Breast epithelium (tissue), 4 donors: ENCODE measurements around the gene SGPL1. TPM values are rescaled to one million over a fixed set of nuclear protein-coding genes. Genes with fewer than 3 reads are reported as not detected.

Experiments used
- DNase-seq, 2 donors: peaks; one replicate each; pipeline ENCODE4 v3.0.0-alpha.2; 2019; ENCODE audit warnings: low spot score in 2 of 2
- H3K27ac ChIP-seq, 2 donors: fragments of 200-600 bp; sonication (generic) in 1 of 2; one replicate each; pipeline ENCODE4 v1.5.1; 2016 to 2019; ENCODE audit warnings: mild to moderate bottlenecking in 1 of 2
- H3K27me3 ChIP-seq, 2 donors: fragments of 200-600 bp; sonication (generic) in 1 of 2; one replicate each; pipeline versions ENCODE4 v1.5.1 to v1.6.0; 2017 to 2019; ENCODE audit warnings: control low read depth in 1 of 2, mild to moderate bottlenecking in 1 of 2
- H3K36me3 ChIP-seq: fragments of 200-600 bp; one replicate; pipeline ENCODE4 v1.5.1; 2019
- H3K4me1 ChIP-seq, 2 donors: fragments of 200-600 bp; sonication (generic); one replicate each; pipeline ENCODE4 v1.5.1; 2016 to 2019; ENCODE audit warnings: control low read depth in 1 of 2
- H3K4me3 ChIP-seq, 3 donors: fragments of 200-600 bp; sonication (generic); 1 replicate in 2 of 3; 2 replicates in 1 of 3; pipeline ENCODE4 v1.5.1; 2016 to 2019; ENCODE audit warnings: mild to moderate bottlenecking in 3 of 3, moderate library complexity in 2 of 3
- H3K9me3 ChIP-seq, 2 donors: fragments of 200-600 bp; sonication (generic) in 1 of 2; one replicate each; pipeline ENCODE4 v1.5.1; 2016 to 2019; ENCODE audit warnings: control low read depth in 1 of 2
- CTCF ChIP-seq, 3 donors: fragments of 450-650 bp; IDR thresholded peaks; one replicate each; pipeline ENCODE4 v1.5.1; 2016 to 2017; ENCODE audit warnings: antibody characterized with exemption in 3 of 3, mild to moderate bottlenecking in 3 of 3, moderate library complexity in 3 of 3
- POLR2A ChIP-seq: fragments of 450-650 bp; IDR thresholded peaks from one replicate; pipeline ENCODE4 v1.6.1; 2016; ENCODE audit warnings: antibody characterized with exemption, mild to moderate bottlenecking, moderate library complexity
- POLR2AphosphoS5 ChIP-seq, 3 donors: sonication (generic); formaldehyde crosslinking; IDR thresholded peaks; one replicate each; pipeline ENCODE4 v1.6.1; 2017; ENCODE audit warnings: antibody characterized with exemption in 3 of 3
- intact Hi-C: fragments of 100-400 bp; cut with DNase I; formaldehyde crosslinking; loops from one replicate; pipeline ENCODE4 v1.15.1; 2023; ENCODE audit warnings: low total_unique reads
- total RNA-seq, 3 donors: library from RNA; depleted of rRNA; stranded (reverse); fragments of >200 nt; gene quantifications; one replicate each; pipeline ENCODE4 v1.1.0, GENCODE V29; 2016

SGPL1 gene
- total RNA-seq, 3 donors from 2014 or later = 31.0 to 52.2 (median 36.4) TPM

GRCh38 chr10:70894416-70894815 is 78.7 kb downstream of the SGPL1 start:
- intact Hi-C loops = no loop called here

DNA sequence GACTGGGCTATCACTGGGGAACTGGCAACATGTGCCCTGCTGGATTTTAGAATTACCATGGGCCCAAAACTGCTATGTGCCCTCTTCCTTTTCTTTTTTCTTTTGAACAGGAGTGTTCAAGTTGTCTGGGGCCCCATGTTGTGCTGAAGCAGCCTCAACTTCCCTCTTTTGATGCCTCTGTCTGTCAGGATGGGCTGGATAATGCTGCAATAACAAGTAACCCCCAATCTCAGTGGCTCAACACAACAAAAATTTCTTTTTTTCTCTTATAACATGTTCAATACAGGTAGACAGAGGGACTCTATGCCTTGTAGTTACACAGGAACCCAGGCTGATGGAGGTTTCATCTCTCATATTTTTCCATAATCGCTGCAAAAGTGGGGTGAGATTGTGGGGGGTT is 80.8 kb downstream of the SGPL1 start:
- TF ChIP-seq CTCF (IDR thresholded peaks at IDR 0.05) (no peak), POLR2AphosphoS5 (IDR thresholded peaks at IDR 0.05) (no peak), POLR2A (no peak)
- Histone ChIP-seq H3K36me3 (no peaks in the 10 kb centered on the region), H3K4me3 (no peak overlapping the region), H3K4me1 (no peaks in the 10 kb centered on the region), H3K9me3 (no peaks in the 10 kb centered on the region), H3K27me3 (no peaks in the 10 kb centered on the region), H3K27ac (no peak overlapping the region)
- DNase-seq = no peak
- intact Hi-C loops = no loop called here

More at GRCh38 chr10:70894416-70894815, 78.7 kb downstream of the SGPL1 start:
- Histone ChIP-seq H3K4me3 (no peak overlapping the region), H3K27me3 (no peaks in the 10 kb centered on the region), H3K27ac (no peak overlapping the region), H3K4me1 (no peaks in the 10 kb centered on the region), H3K36me3 (no peaks in the 10 kb centered on the region), H3K9me3 (no peaks in the 10 kb centered on the region)
- TF ChIP-seq POLR2AphosphoS5 (IDR thresholded peaks at IDR 0.05) = no peak
- no peak for TF ChIP-seq POLR2A
- no peak for TF ChIP-seq CTCF (IDR thresholded peaks at IDR 0.05)
- DNase-seq = no peak

- intact Hi-C loops = no loop called here
- no peaks in the 10 kb centered on the region for H3K27me3 ChIP-seq
- H3K9me3 ChIP-seq = no peaks in the 10 kb centered on the region
- no peak for DNase-seq
- TF ChIP-seq POLR2A (no peak), POLR2AphosphoS5 (IDR thresholded peaks at IDR 0.05) (no peak), CTCF (IDR thresholded peaks at IDR 0.05) (no peak)
- H3K27ac ChIP-seq = no peak overlapping the region
- H3K4me1 ChIP-seq = no peaks in the 10 kb centered on the region
- no peak overlapping the region for H3K4me3 ChIP-seq
- no peaks in the 10 kb centered on the region for H3K36me3 ChIP-seq
Measured at GRCh38 chr10:70898687-70899086, 82.9 kb downstream of the SGPL1 start.

GRCh38 chr10:70899096-70899495 is 83.3 kb downstream of the SGPL1 start:
- intact Hi-C loops = no loop called here

More at GRCh38 chr10:70899096-70899495, 83.3 kb downstream of the SGPL1 start:
- no peak for DNase-seq
- H3K4me1 ChIP-seq = no peaks in the 10 kb centered on the region
- no peak overlapping the region for H3K27ac ChIP-seq
- no peak for TF ChIP-seq CTCF (IDR thresholded peaks at IDR 0.05)
- TF ChIP-seq POLR2A = no peak
- TF ChIP-seq POLR2AphosphoS5 (IDR thresholded peaks at IDR 0.05) = no peak
- H3K4me3 ChIP-seq = no peak overlapping the region
- H3K9me3 ChIP-seq = no peaks in the 10 kb centered on the region
- no peaks in the 10 kb centered on the region for H3K27me3 ChIP-seq
- no peaks in the 10 kb centered on the region for H3K36me3 ChIP-seq
